HUES6 (cell line): ENCODE results near the gene SPDYE3.
"Not testable (repeated sequence)": the region's sequence is repeated elsewhere in the genome, so short reads cannot be mapped to it uniquely, and the experiment has no call there.

Source experiments
- H3K27ac ChIP-seq: 2 replicates; pipeline ENCODE4 v1.7.0; 2013; ENCODE audit warnings: low read depth, mild to moderate bottlenecking, low read length, inconsistent platforms
- H3K27me3 ChIP-seq: 2 replicates; pipeline ENCODE4 v1.6.1; 2013; ENCODE audit warnings: low read length; ENCODE audit not compliant: control insufficient read depth, insufficient read depth
- H3K36me3 ChIP-seq: 2 replicates; pipeline ENCODE4 v1.6.1; 2013; ENCODE audit warnings: low read length; ENCODE audit not compliant: control insufficient read depth, insufficient read depth
- H3K4me1 ChIP-seq: 2 replicates; pipeline ENCODE4 v1.6.1; 2013; ENCODE audit warnings: low read length; ENCODE audit not compliant: control insufficient read depth, insufficient read depth
- H3K4me3 ChIP-seq: 2 replicates; pipeline ENCODE4 v1.5.1; 2013; ENCODE audit warnings: low read depth, low read length
- H3K9ac ChIP-seq: one replicate; pipeline ENCODE4 v1.6.1; 2013; ENCODE audit warnings: mild to moderate bottlenecking, low read length
- H3K9me3 ChIP-seq: 2 replicates; pipeline ENCODE4 v1.6.1; 2013; ENCODE audit warnings: low read depth, low read length; ENCODE audit not compliant: control insufficient read depth, insufficient read depth

SPDYE3 gene

GRCh38 chr7:100270046-100270918 is 37.2 kb upstream of the SPDYE3 start:
- H3K4me1 ChIP-seq = peaks cover 31% of the 10 kb centered on the region
- H3K9ac ChIP-seq = peak overlapping the region; percentile 70
- not testable (repeated sequence) for H3K36me3 ChIP-seq, H3K9me3 ChIP-seq, H3K27me3 ChIP-seq
- peak overlapping the region; percentile 72 for H3K4me3 ChIP-seq
- H3K27ac ChIP-seq = peak overlapping the region; percentile 51; the same call in 1 of the 2 replicates

GRCh38 chr7:100270941-100271593 is 36.4 kb upstream of the SPDYE3 start:
- not testable (repeated sequence) for H3K36me3 ChIP-seq, H3K9me3 ChIP-seq, H3K27me3 ChIP-seq, H3K27ac ChIP-seq
- Histone ChIP-seq H3K9ac (peak overlapping the region; percentile 70), H3K4me1 (peaks cover 26% of the 10 kb centered on the region), H3K4me3 (peak overlapping the region; percentile 72)

GRCh38 chr7:100271716-100272537 is 35.6 kb upstream of the SPDYE3 start:
- Histone ChIP-seq H3K27me3 (no peaks in the 10 kb centered on the region), H3K27ac (peak overlapping the region; percentile 46; the same call in 1 of the 2 replicates), H3K9ac (peak overlapping the region; percentile 70), H3K4me3 (peak overlapping the region; percentile 83), H3K36me3 (no peaks in the 10 kb centered on the region), H3K4me1 (peaks cover 18% of the 10 kb centered on the region), H3K9me3 (no peaks in the 10 kb centered on the region)

GRCh38 chr7:100272538-100272902 is 35.0 kb upstream of the SPDYE3 start:
- Histone ChIP-seq H3K27ac (peak overlapping the region; percentile 46; the same call in 1 of the 2 replicates), H3K4me1 (peaks cover 16% of the 10 kb centered on the region), H3K9ac (peak overlapping the region; percentile 70), H3K4me3 (peak overlapping the region; percentile 83)
- not testable (repeated sequence) for H3K9me3 ChIP-seq, H3K27me3 ChIP-seq, H3K36me3 ChIP-seq

- no peak overlapping the region for H3K9ac ChIP-seq
- no peaks in the 10 kb centered on the region for H3K9me3 ChIP-seq
- no peaks in the 10 kb centered on the region for H3K27me3 ChIP-seq
- peaks cover 4% of the 10 kb centered on the region; the same call in 1 of the 2 replicates for H3K4me1 ChIP-seq
- peaks cover 2% of the 10 kb centered on the region; the same call in 1 of the 2 replicates for H3K36me3 ChIP-seq
- H3K4me3 ChIP-seq = no peak overlapping the region
- no peak overlapping the region for H3K27ac ChIP-seq
Observed at GRCh38 chr7:100275120-100275519, 32.4 kb upstream of the SPDYE3 start.

GRCh38 chr7:100276126-100276525 is 31.4 kb upstream of the SPDYE3 start:
- not testable (repeated sequence) for H3K36me3 ChIP-seq, H3K4me3 ChIP-seq, H3K9ac ChIP-seq, H3K27me3 ChIP-seq, H3K9me3 ChIP-seq, H3K27ac ChIP-seq, H3K4me1 ChIP-seq

- H3K27me3 ChIP-seq, H3K27ac ChIP-seq, H3K9me3 ChIP-seq, H3K36me3 ChIP-seq, H3K4me3 ChIP-seq, H3K4me1 ChIP-seq, H3K9ac ChIP-seq: not testable (repeated sequence)
Observed at GRCh38 chr7:100282069-100282608, 25.4 kb upstream of the SPDYE3 start.

GRCh38 chr7:100283147-100283546 is 24.4 kb upstream of the SPDYE3 start:
- not testable (repeated sequence) for H3K9ac ChIP-seq, H3K27ac ChIP-seq, H3K9me3 ChIP-seq, H3K36me3 ChIP-seq, H3K4me3 ChIP-seq, H3K4me1 ChIP-seq, H3K27me3 ChIP-seq

GRCh38 chr7:100287191-100287969 is 20.1 kb upstream of the SPDYE3 start:
- not testable (repeated sequence) for H3K4me3 ChIP-seq, H3K4me1 ChIP-seq, H3K27ac ChIP-seq, H3K9ac ChIP-seq, H3K27me3 ChIP-seq, H3K9me3 ChIP-seq, H3K36me3 ChIP-seq

GRCh38 chr7:100288258-100288657 is 19.2 kb upstream of the SPDYE3 start:
- H3K9ac ChIP-seq, H3K4me1 ChIP-seq, H3K9me3 ChIP-seq, H3K4me3 ChIP-seq, H3K36me3 ChIP-seq, H3K27me3 ChIP-seq, H3K27ac ChIP-seq: not testable (repeated sequence)
